IMR-90 (cell line): ENCODE measurements around the gene CDON. TPM values are rescaled to one million over a fixed set of nuclear protein-coding genes. Genes with fewer than 3 reads are reported as not detected.

ENCODE experiments used
- ATAC-seq: fragments of 200-7000 bp; cut with Tn5 transposase; 2 replicates; pipeline ENCODE4 v1.9.1; 2020; ENCODE audit warnings: low read depth, mild to moderate bottlenecking, moderate library complexity
- BruUV-seq: library from RNA; stranded (reverse); fragments of 400-500 nt; replicated peaks from 2 replicates; lab custom pipeline; 2021; lab: Mats Ljungman, UMichigan
- CTCF ChIA-PET: fragments of 300-600 bp; formaldehyde crosslinking; extraction: SDS; loops from one replicate; lab custom pipeline; 2021; ENCODE audit warnings: antibody characterized with exemption; lab: Yijun Ruan, JAX
- POLR2A ChIA-PET: fragments of 300-600 bp; sonication (Branson Sonifier 250); formaldehyde crosslinking; loops from one replicate; lab custom pipeline; 2022; ENCODE audit warnings: antibody characterized with exemption; ENCODE audit not compliant: unreplicated experiment; lab: Charles Lee
- DNase-seq: peaks from one replicate; pipeline ENCODE4 v3.0.0; 2013
- H2AFZ ChIP-seq: replicated peaks from 2 replicates; pipeline ENCODE3; 2013; ENCODE audit warnings: low read length, mild to moderate bottlenecking; ENCODE audit not compliant: poor library complexity
- H2AK5ac ChIP-seq: 2 replicates; pipeline ENCODE4 v1.6.1; 2013; ENCODE audit warnings: low read depth, low read length, inconsistent platforms
- H2AK9ac ChIP-seq: replicated peaks from 2 replicates; pipeline ENCODE3; 2013; ENCODE audit warnings: mild to moderate bottlenecking, low read depth, low read length, moderate library complexity; ENCODE audit not compliant: poor library complexity
- H2BK120ac ChIP-seq: 2 replicates; pipeline ENCODE4 v1.6.1; 2013; ENCODE audit warnings: low read depth, low read length, inconsistent platforms
- H2BK15ac ChIP-seq: 3 replicates; pipeline ENCODE4 v1.6.1; 2013; ENCODE audit warnings: low read depth, low read length, inconsistent platforms
- H2BK20ac ChIP-seq: 2 replicates; pipeline ENCODE4 v1.6.1; 2013; ENCODE audit warnings: low read depth, mild to moderate bottlenecking, inconsistent platforms, low read length, moderate library complexity
- H2BK5ac ChIP-seq: 2 replicates; pipeline ENCODE4 v1.6.1; 2013; ENCODE audit warnings: mild to moderate bottlenecking, low read depth, low read length, inconsistent platforms; ENCODE audit not compliant: poor library complexity, severe bottlenecking
- H3K14ac ChIP-seq: replicated peaks from 2 replicates; pipeline ENCODE4 v1.6.1; 2013; ENCODE audit warnings: low read depth, low read length, inconsistent platforms
- H3K18ac ChIP-seq: 2 replicates; pipeline ENCODE4 v1.6.1; 2013; ENCODE audit warnings: low read depth, low read length, control low read depth
- H3K23ac ChIP-seq: 2 replicates; pipeline ENCODE4 v1.6.1; 2013; ENCODE audit warnings: low read depth, low read length, inconsistent platforms
- H3K27ac ChIP-seq: 2 replicates; pipeline ENCODE4 v1.5.1; 2013; ENCODE audit warnings: mild to moderate bottlenecking, control low read depth, low read length; ENCODE audit not compliant: insufficient read depth
- H3K27me3 ChIP-seq: 2 replicates; pipeline ENCODE4 v1.6.1; 2013; ENCODE audit warnings: low read length; ENCODE audit not compliant: control insufficient read depth, insufficient read depth
- H3K36me3 ChIP-seq: 2 replicates; pipeline ENCODE4 v1.6.1; 2013; ENCODE audit warnings: low read length, mixed read lengths; ENCODE audit not compliant: control insufficient read depth, insufficient read depth
- H3K4ac ChIP-seq: 2 replicates; pipeline ENCODE4 v1.6.1; 2013; ENCODE audit warnings: low read depth, low read length, inconsistent platforms
- H3K4me1 ChIP-seq: 2 replicates; pipeline ENCODE4 v1.6.1; 2013; ENCODE audit warnings: low read length, mixed read lengths; ENCODE audit not compliant: control insufficient read depth, insufficient read depth
- H3K4me2 ChIP-seq: 2 replicates; pipeline ENCODE4 v1.6.1; 2013; ENCODE audit warnings: low read depth, mild to moderate bottlenecking, control low read depth, low read length, moderate library complexity
- H3K4me3 ChIP-seq: 2 replicates; pipeline ENCODE4 v1.5.1; 2013; ENCODE audit warnings: low read depth, mild to moderate bottlenecking, control low read depth, low read length, moderate library complexity; ENCODE audit not compliant: insufficient read depth
- H3K56ac ChIP-seq: 2 replicates; pipeline ENCODE4 v1.6.1; 2013; ENCODE audit warnings: low read length, inconsistent platforms; ENCODE audit not compliant: insufficient read depth; ENCODE audit errors: extremely low read depth
- H3K79me1 ChIP-seq, 2 experiments: 2 replicates each; pipeline ENCODE4 v1.6.1; 2013; ENCODE audit warnings: low read length in 2 of 2, inconsistent platforms in 1 of 2, low read depth in 1 of 2
- H3K9ac ChIP-seq: 2 replicates; pipeline ENCODE4 v1.6.1; 2013; ENCODE audit warnings: low read depth, low read length, control low read depth
- H3K9me1 ChIP-seq: 2 replicates; pipeline ENCODE4 v1.6.1; 2013; ENCODE audit warnings: low read length, inconsistent platforms; ENCODE audit not compliant: insufficient read depth
- H3K9me3 ChIP-seq: 2 replicates; pipeline ENCODE4 v1.6.1; 2013; ENCODE audit warnings: low read length; ENCODE audit not compliant: control insufficient read depth, insufficient read depth
- H4K20me1 ChIP-seq: 2 replicates; pipeline ENCODE4 v1.6.1; 2013; ENCODE audit warnings: low read length, inconsistent platforms; ENCODE audit not compliant: insufficient read depth
- H4K5ac ChIP-seq: 2 replicates; pipeline ENCODE4 v1.6.1; 2013; ENCODE audit warnings: mild to moderate bottlenecking, low read depth, low read length, control low read depth
- H4K8ac ChIP-seq, 2 experiments: 2 replicates each; pipeline ENCODE4 v1.6.1; 2013; ENCODE audit warnings: low read depth in 2 of 2, low read length in 2 of 2, control low read depth in 1 of 2, inconsistent platforms in 1 of 2
- H4K91ac ChIP-seq: 2 replicates; pipeline ENCODE4 v1.6.1; 2013; ENCODE audit warnings: low read depth, low read length, inconsistent platforms; ENCODE audit not compliant: insufficient read depth
- BHLHE40 ChIP-seq: fragments of 150-350 bp; IDR thresholded peaks from 2 replicates; pipeline ENCODE4 v1.6.1; 2016; ENCODE audit warnings: mild to moderate bottlenecking, low read depth, low read length
- CHD1 ChIP-seq: IDR thresholded peaks from 2 replicates; pipeline ENCODE4 v1.6.1; 2012; ENCODE audit warnings: low read depth, low read length, improper control_type of control experiment
- MAZ ChIP-seq: IDR thresholded peaks from 2 replicates; pipeline ENCODE4 v1.6.1; 2012; ENCODE audit warnings: low read depth, mild to moderate bottlenecking, low read length, improper control_type of control experiment, moderate library complexity, borderline replicate concordance
- MXI1 ChIP-seq: IDR thresholded peaks from 2 replicates; pipeline ENCODE4 v1.6.1; 2012; ENCODE audit warnings: low read depth, mild to moderate bottlenecking, low read length, moderate library complexity, borderline replicate concordance
- POLR2A ChIP-seq: IDR thresholded peaks from 2 replicates; pipeline ENCODE4 v1.6.1; 2012; ENCODE audit warnings: mild to moderate bottlenecking, low read depth, low read length
- RFX5 ChIP-seq: IDR thresholded peaks from 2 replicates; pipeline ENCODE4 v1.8.0; 2012; ENCODE audit warnings: low read depth, mild to moderate bottlenecking, low read length, moderate library complexity
- SMC3 ChIP-seq: fragments of 150-350 bp; IDR thresholded peaks from 2 replicates; pipeline ENCODE4 v1.6.1; 2016; ENCODE audit warnings: low read depth, mild to moderate bottlenecking, antibody characterized with exemption, low read length, moderate library complexity
- WGBS, 2 experiments: methylation state at CpG; one replicate each; pipeline versions ENCODE4 v1.1.5 to v1.1.7; 2013; ENCODE audit warnings: missing lambda C conversion rate in 2 of 2; ENCODE audit not compliant: insufficient read length in 1 of 2; ENCODE audit errors: extremely low coverage in 2 of 2; 5-methylcytosine and 5-hydroxymethylcytosine counted together
- dilution Hi-C: fragments of 300-500 bp; cut with HindIII; formaldehyde crosslinking; loops from one replicate; pipeline ENCODE4 v1.14.3; 2018; ENCODE audit warnings: low sequenced_read_pairs; ENCODE audit not compliant: unreplicated experiment
- in situ Hi-C: fragments of 300-500 bp; cut with MboI; formaldehyde crosslinking; loops from 3 replicates; pipeline ENCODE4 v1.14.3; 2019; ENCODE audit warnings: low sequenced_read_pairs, inconsistent platforms, mixed read lengths
- intact Hi-C: fragments of 100-400 bp; cut with micrococcal nuclease; formaldehyde crosslinking; loops from 2 replicates; pipeline ENCODE4 v1.10.0; 2022
- polyA plus RNA-seq, 3 experiments: library from polyadenylated mRNA; depleted of rRNA; stranded (reverse); fragments of >200 nt; gene quantifications; 2 replicates each; pipeline ENCODE4 v1.2.3, GENCODE V29; 2012; ENCODE audit warnings: low replicate concordance in 1 of 3
- total RNA-seq: library from RNA; depleted of rRNA; stranded (reverse); fragments of >200 nt; gene quantifications from 2 replicates; pipeline ENCODE4 v1.2.3, GENCODE V29; 2012
- TF ChIP-seq, protein P1 (sequence below): fragments of 150-350 bp; IDR thresholded peaks from 2 replicates; pipeline ENCODE4 v1.6.1; 2016; ENCODE audit warnings: low read depth, mild to moderate bottlenecking, low read length, moderate library complexity, borderline replicate concordance
- TF ChIP-seq, protein P2 (sequence below): conservative IDR thresholded peaks from 2 replicates; pipeline ENCODE4 v1.5.1; 2012; ENCODE audit warnings: mild to moderate bottlenecking, low read depth, low read length, improper control_type of control experiment

CDON gene
- total and polyA plus RNA-seq, 2 of the 4 experiments (the other 2 are of a cell fraction) = 1.2 to 3.8 TPM

DNA sequence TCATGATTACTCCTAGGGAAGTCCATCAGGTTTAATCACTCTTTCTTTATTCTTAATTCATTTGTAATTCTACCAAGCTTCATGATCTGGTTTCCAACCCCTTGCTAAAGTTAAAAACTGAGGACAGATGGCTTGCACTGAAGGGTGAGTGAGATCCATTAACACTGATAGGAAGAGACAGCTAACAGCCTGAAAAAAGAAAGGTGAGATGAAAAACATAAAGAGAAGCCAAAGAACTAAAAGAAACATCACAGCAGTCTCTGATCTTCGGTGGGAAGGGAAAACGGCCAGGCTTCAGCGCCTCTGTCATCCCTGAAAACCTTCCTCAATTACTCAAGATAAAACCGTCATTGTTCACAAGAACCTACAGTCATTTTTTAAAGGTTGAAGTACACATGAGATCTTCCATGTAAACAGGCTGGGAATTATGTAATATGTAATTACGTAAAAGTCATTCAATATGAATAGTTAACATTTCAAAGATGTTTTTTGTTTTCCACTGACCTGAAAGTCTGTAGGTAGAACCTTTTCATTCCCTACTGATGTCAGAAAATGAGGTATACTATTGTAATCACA lies 75.5 kb downstream of the CDON start:
- no peak overlapping the region for H2BK15ac ChIP-seq
- ChIA-PET CTCF (interaction anchor here (1.2 kb wide), 1 partner anchor 17 kb away, joined by 4 read pairs; no protein-coding TSS in a partner anchor), POLR2A (no interaction called here)
- H3K14ac ChIP-seq = no peak overlapping the region
- H2BK120ac ChIP-seq = no peak overlapping the region
- no peak overlapping the region for H2BK20ac ChIP-seq
- no peaks in the 10 kb centered on the region for H3K9me1 ChIP-seq
- ATAC-seq = no peak
- H2AK9ac ChIP-seq = no peak overlapping the region
- no peak overlapping the region for H3K23ac ChIP-seq
- H3K4ac ChIP-seq = no peak overlapping the region
- H4K5ac ChIP-seq = no peak overlapping the region
- intact Hi-C loops (no loop called here), dilution Hi-C loops (no loop called here), in situ Hi-C loops (no loop called here)
- H3K79me1 ChIP-seq = no peaks in the 10 kb centered on the region
- H3K9ac ChIP-seq = no peak overlapping the region
- no peak overlapping the region for H3K56ac ChIP-seq
- peaks cover 4% of the 10 kb centered on the region; the same call in 1 of the 2 replicates for H3K4me1 ChIP-seq
- no peak overlapping the region for H2AK5ac ChIP-seq
- no peak overlapping the region for H3K18ac ChIP-seq
- H3K27me3 ChIP-seq = no peaks in the 10 kb centered on the region
- H4K8ac ChIP-seq = no peak overlapping the region
- no peak overlapping the region for H3K4me2 ChIP-seq
- WGBS, 2 experiments = no CpG with 5 or more reads among the region's 5 CpGs
- BruUV-seq = no TSS peak
- H3K9me3 ChIP-seq = no peaks in the 10 kb centered on the region
- H4K20me1 ChIP-seq = no peaks in the 10 kb centered on the region
- no peak overlapping the region for H2BK5ac ChIP-seq
- H3K36me3 ChIP-seq = no peaks in the 10 kb centered on the region
- H3K27ac ChIP-seq = no peak overlapping the region
- DNase-seq = no peak
- no peak overlapping the region for H2AFZ ChIP-seq
- TF ChIP-seq SMC3 (no peak), MAZ (no peak), MXI1 (no peak), CHD1 (no peak), RFX5 (no peak), POLR2A (no peak), BHLHE40 (no peak)
- TF ChIP-seq, protein P1, sequence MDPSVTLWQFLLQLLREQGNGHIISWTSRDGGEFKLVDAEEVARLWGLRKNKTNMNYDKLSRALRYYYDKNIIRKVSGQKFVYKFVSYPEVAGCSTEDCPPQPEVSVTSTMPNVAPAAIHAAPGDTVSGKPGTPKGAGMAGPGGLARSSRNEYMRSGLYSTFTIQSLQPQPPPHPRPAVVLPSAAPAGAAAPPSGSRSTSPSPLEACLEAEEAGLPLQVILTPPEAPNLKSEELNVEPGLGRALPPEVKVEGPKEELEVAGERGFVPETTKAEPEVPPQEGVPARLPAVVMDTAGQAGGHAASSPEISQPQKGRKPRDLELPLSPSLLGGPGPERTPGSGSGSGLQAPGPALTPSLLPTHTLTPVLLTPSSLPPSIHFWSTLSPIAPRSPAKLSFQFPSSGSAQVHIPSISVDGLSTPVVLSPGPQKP = no peak
- TF ChIP-seq, protein P2, sequence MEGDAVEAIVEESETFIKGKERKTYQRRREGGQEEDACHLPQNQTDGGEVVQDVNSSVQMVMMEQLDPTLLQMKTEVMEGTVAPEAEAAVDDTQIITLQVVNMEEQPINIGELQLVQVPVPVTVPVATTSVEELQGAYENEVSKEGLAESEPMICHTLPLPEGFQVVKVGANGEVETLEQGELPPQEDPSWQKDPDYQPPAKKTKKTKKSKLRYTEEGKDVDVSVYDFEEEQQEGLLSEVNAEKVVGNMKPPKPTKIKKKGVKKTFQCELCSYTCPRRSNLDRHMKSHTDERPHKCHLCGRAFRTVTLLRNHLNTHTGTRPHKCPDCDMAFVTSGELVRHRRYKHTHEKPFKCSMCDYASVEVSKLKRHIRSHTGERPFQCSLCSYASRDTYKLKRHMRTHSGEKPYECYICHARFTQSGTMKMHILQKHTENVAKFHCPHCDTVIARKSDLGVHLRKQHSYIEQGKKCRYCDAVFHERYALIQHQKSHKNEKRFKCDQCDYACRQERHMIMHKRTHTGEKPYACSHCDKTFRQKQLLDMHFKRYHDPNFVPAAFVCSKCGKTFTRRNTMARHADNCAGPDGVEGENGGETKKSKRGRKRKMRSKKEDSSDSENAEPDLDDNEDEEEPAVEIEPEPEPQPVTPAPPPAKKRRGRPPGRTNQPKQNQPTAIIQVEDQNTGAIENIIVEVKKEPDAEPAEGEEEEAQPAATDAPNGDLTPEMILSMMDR = no peak
- H3K4me3 ChIP-seq = no peak overlapping the region
- H4K91ac ChIP-seq = no peak overlapping the region
